Measurements from ENCODE around the gene ELMO3. TPM values are rescaled to one million over a fixed set of nuclear protein-coding genes. Genes with fewer than 3 reads are reported as not detected.

Gene ELMO3
- total RNA-seq, 2 experiments from 2014 or later, result 5.5 to 5.8 TPM

- CTCF ChIA-PET, result no interaction called here
Observed at GRCh38 chr16:67223992-67224391, 25.1 kb downstream of the ELMO3 start.

GRCh38 chr16:67226295-67226803 lies 27.4 kb downstream of the ELMO3 start:
- CTCF ChIA-PET, result interaction anchor here (0.8 to 3.4 kb wide), 5 partner anchors 12 to 52 kb away, joined by 3 to 30 read pairs (median 4); partner anchors contain the start of genes FHOD1 and SLC9A5
- POLR2A ChIA-PET, result interaction anchor here (0.8 to 2.3 kb wide), 5 partner anchors 17 to 213 kb away, joined by 3 to 18 read pairs (median 3); partner anchors contain the start of genes FHOD1 and MATCAP1

More at GRCh38 chr16:67223992-67224391, 25.1 kb downstream of the ELMO3 start:
- POLR2A ChIA-PET, result no interaction called here

- CTCF ChIA-PET, result interaction anchor here (0.8 to 3.4 kb wide), 5 partner anchors 11 to 51 kb away, joined by 3 to 30 read pairs (median 4); partner anchors contain the start of genes FHOD1 and SLC9A5
- POLR2A ChIA-PET, result interaction anchor here (0.6 to 2.3 kb wide), 7 partner anchors 17 to 664 kb away, joined by 3 to 18 read pairs (median 3); partner anchors contain the start of genes FHOD1 and MATCAP1
Observed at GRCh38 chr16:67226804-67227566, 28.1 kb downstream of the ELMO3 start, which contains the start of gene TMEM208. TMEM208 (plus strand) TSS chr16:67227130; CDS start chr16:67227219, 89 bp downstream.

GRCh38 chr16:67227567-67227921 lies 28.6 kb downstream of the ELMO3 start:
- POLR2A ChIA-PET, result interaction anchor here (0.6 to 2.3 kb wide), 5 partner anchors 17 to 663 kb away, joined by 3 to 18 read pairs (median 3); partner anchors contain the start of gene FHOD1
- CTCF ChIA-PET, result interaction anchor here (1.6 to 3.4 kb wide), 2 partner anchors 17 to 18 kb away, joined by 4 to 30 read pairs; partner anchors contain the start of genes FHOD1 and SLC9A5

GRCh38 chr16:67228034-67228785 lies 29.3 kb downstream of the ELMO3 start:
- POLR2A ChIA-PET, result interaction anchor here (0.6 to 2.3 kb wide), 6 partner anchors 9 to 663 kb away, joined by 3 to 18 read pairs (median 3); partner anchors contain the start of gene FHOD1
- CTCF ChIA-PET, result interaction anchor here (0.6 to 3.4 kb wide), 3 partner anchors 17 to 216 kb away, joined by 3 to 30 read pairs (median 3); partner anchors contain the start of genes FHOD1 and SLC9A5

- CTCF ChIA-PET, result interaction anchor here (0.7 to 3.4 kb wide), 2 partner anchors 16 to 120 kb away, joined by 3 to 30 read pairs; partner anchors contain the start of genes FHOD1 and SLC9A5
- POLR2A ChIA-PET, result interaction anchor here (0.6 to 1.0 kb wide), 3 partner anchors 8 to 104 kb away, joined by 3 read pairs; no protein-coding TSS in a partner anchor
Observed at GRCh38 chr16:67228905-67229304, 30.0 kb downstream of the ELMO3 start.

- ChIA-PET POLR2A (interaction anchor here (1.0 to 2.7 kb wide), 3 partner anchors 14 to 22 kb away, joined by 3 to 12 read pairs (median 7); no protein-coding TSS in a partner anchor), CTCF (no interaction called here)
Observed at GRCh38 chr16:67229906-67230808, 31.2 kb downstream of the ELMO3 start.

GRCh38 chr16:67230809-67231660 lies 32.1 kb downstream of the ELMO3 start:
- POLR2A ChIA-PET, result interaction anchor here (2.2 to 2.7 kb wide), 2 partner anchors 14 to 22 kb away, joined by 7 to 12 read pairs; no protein-coding TSS in a partner anchor

GRCh38 chr16:67233596-67233995 lies 34.7 kb downstream of the ELMO3 start:
- CTCF ChIA-PET, result no interaction called here
- POLR2A ChIA-PET, result interaction anchor here (1.2 kb wide), 1 partner anchor 11 kb away, joined by 3 read pairs; no protein-coding TSS in a partner anchor

More at GRCh38 chr16:67230809-67231660, 32.1 kb downstream of the ELMO3 start:
- CTCF ChIA-PET, result interaction anchor here (1.7 kb wide), 1 partner anchor 16 kb away, joined by 6 read pairs; no protein-coding TSS in a partner anchor

GRCh38 chr16:67234180-67234597 lies 35.3 kb downstream of the ELMO3 start:
- CTCF ChIA-PET, result no interaction called here
- POLR2A ChIA-PET, result interaction anchor here (1.2 kb wide), 1 partner anchor 10 kb away, joined by 3 read pairs; no protein-coding TSS in a partner anchor

- ChIA-PET POLR2A (interaction anchor here (1.0 to 2.1 kb wide), 2 partner anchors 9 to 13 kb away, joined by 3 to 6 read pairs; no protein-coding TSS in a partner anchor), CTCF (no interaction called here)
Observed at GRCh38 chr16:67235816-67236562, 37.1 kb downstream of the ELMO3 start.

- POLR2A ChIA-PET, result interaction anchor here (1.0 to 2.1 kb wide), 3 partner anchors 8 to 13 kb away, joined by 3 to 6 read pairs (median 3); no protein-coding TSS in a partner anchor
- CTCF ChIA-PET, result interaction anchor here (1.1 kb wide), 1 partner anchor 9 kb away, joined by 6 read pairs; no protein-coding TSS in a partner anchor
Observed at GRCh38 chr16:67236563-67237395, 37.8 kb downstream of the ELMO3 start.

- POLR2A ChIA-PET, result interaction anchor here (1.2 kb wide), 1 partner anchor 9 kb away, joined by 3 read pairs; no protein-coding TSS in a partner anchor
- CTCF ChIA-PET, result interaction anchor here (1.1 to 1.6 kb wide), 3 partner anchors 8 to 53 kb away, joined by 3 to 6 read pairs (median 6); partner anchors contain the start of gene TMEM208
Observed at GRCh38 chr16:67237396-67238277, 38.7 kb downstream of the ELMO3 start.

GRCh38 chr16:67238278-67238575 lies 39.3 kb downstream of the ELMO3 start:
- ChIA-PET CTCF (interaction anchor here (1.2 to 1.6 kb wide), 2 partner anchors 12 to 53 kb away, joined by 3 to 6 read pairs; partner anchors contain the start of gene TMEM208), POLR2A (interaction anchor here (0.6 kb wide), 1 partner anchor 20 kb away, joined by 3 read pairs; no protein-coding TSS in a partner anchor)

All from activated CD8-positive, alpha-beta memory T cell treated with anti-CD3 and anti-CD28 coated beads for 36 hours (primary cell).